Mesendoderm (in vitro differentiated cells): ENCODE data around the gene RNF144A.

Experiments used
- DNase-seq: peaks from one replicate; pipeline ENCODE4 v3.0.0; 2013
- H2AK5ac ChIP-seq: 2 replicates; pipeline ENCODE4 v1.6.1; 2013; ENCODE audit warnings: low read length, inconsistent platforms
- H2BK120ac ChIP-seq: 2 replicates; pipeline ENCODE4 v1.6.1; 2013; ENCODE audit warnings: low read depth, mild to moderate bottlenecking, low read length, moderate library complexity, mixed read lengths
- H2BK15ac ChIP-seq: replicated peaks from 2 replicates; pipeline ENCODE4 v1.6.1; 2013; ENCODE audit warnings: low read depth, mild to moderate bottlenecking, moderate library complexity
- H2BK5ac ChIP-seq: 2 replicates; pipeline ENCODE4 v1.6.1; 2013; ENCODE audit warnings: low read length, inconsistent platforms
- H3K18ac ChIP-seq: 2 replicates; pipeline ENCODE4 v1.6.1; 2013; ENCODE audit warnings: mild to moderate bottlenecking, low read length, mixed read lengths
- H3K23ac ChIP-seq: one replicate; pipeline ENCODE4 v1.6.1; 2013; ENCODE audit warnings: low read length
- H3K27ac ChIP-seq: 2 replicates; pipeline ENCODE4 v1.5.1; 2013; ENCODE audit warnings: low read depth, mild to moderate bottlenecking, inconsistent platforms, low read length, moderate library complexity
- H3K27me3 ChIP-seq: 2 replicates; pipeline ENCODE4 v1.6.1; 2013; ENCODE audit warnings: low read length, control low read depth, mild to moderate bottlenecking, inconsistent platforms; ENCODE audit not compliant: insufficient read depth, poor library complexity
- H3K36me3 ChIP-seq: 2 replicates; pipeline ENCODE4 v1.6.1; 2013; ENCODE audit warnings: low read length, inconsistent platforms; ENCODE audit not compliant: control insufficient read depth, insufficient read depth
- H3K4ac ChIP-seq: one replicate; pipeline ENCODE4 v1.6.1; 2013; ENCODE audit warnings: low read depth, mild to moderate bottlenecking, low read length, moderate library complexity
- H3K4me1 ChIP-seq: 2 replicates; pipeline ENCODE4 v1.6.1; 2013; ENCODE audit warnings: low read depth, low read length, inconsistent platforms; ENCODE audit not compliant: control insufficient read depth
- H3K4me2 ChIP-seq: 2 replicates; pipeline ENCODE4 v1.6.1; 2013; ENCODE audit warnings: low read length
- H3K4me3 ChIP-seq: 2 replicates; pipeline ENCODE4 v1.5.1; 2013; ENCODE audit warnings: mild to moderate bottlenecking, low read length
- H3K56ac ChIP-seq: one replicate; pipeline ENCODE4 v1.6.1; 2013; ENCODE audit warnings: low read length
- H3K79me1 ChIP-seq: 2 replicates; pipeline ENCODE4 v1.6.1; 2013; ENCODE audit warnings: low read length, inconsistent platforms
- H3K79me2 ChIP-seq: 2 replicates; pipeline ENCODE4 v1.6.1; 2013; ENCODE audit warnings: mild to moderate bottlenecking, low read length; ENCODE audit not compliant: control insufficient read depth, insufficient read depth
- H3K9ac ChIP-seq: 2 replicates; pipeline ENCODE4 v1.6.1; 2013; ENCODE audit warnings: low read length, inconsistent platforms
- H4K5ac ChIP-seq: one replicate; pipeline ENCODE4 v1.6.1; 2013; ENCODE audit warnings: low read length
- H4K8ac ChIP-seq: one replicate; pipeline ENCODE4 v1.6.1; 2013; ENCODE audit warnings: low read depth, mild to moderate bottlenecking, control low read depth, low read length, moderate library complexity
- WGBS: extraction: QIAGEN DNeasy Blood & Tissue Kit; methylation state at CpG from one replicate; pipeline ENCODE4 v1.1.7; 2013; ENCODE audit warnings: low lambda C conversion rate, missing lambda C conversion rate; ENCODE audit not compliant: insufficient coverage; ENCODE audit errors: extremely low coverage; 5-methylcytosine and 5-hydroxymethylcytosine counted together

The RNF144A gene

DNA sequence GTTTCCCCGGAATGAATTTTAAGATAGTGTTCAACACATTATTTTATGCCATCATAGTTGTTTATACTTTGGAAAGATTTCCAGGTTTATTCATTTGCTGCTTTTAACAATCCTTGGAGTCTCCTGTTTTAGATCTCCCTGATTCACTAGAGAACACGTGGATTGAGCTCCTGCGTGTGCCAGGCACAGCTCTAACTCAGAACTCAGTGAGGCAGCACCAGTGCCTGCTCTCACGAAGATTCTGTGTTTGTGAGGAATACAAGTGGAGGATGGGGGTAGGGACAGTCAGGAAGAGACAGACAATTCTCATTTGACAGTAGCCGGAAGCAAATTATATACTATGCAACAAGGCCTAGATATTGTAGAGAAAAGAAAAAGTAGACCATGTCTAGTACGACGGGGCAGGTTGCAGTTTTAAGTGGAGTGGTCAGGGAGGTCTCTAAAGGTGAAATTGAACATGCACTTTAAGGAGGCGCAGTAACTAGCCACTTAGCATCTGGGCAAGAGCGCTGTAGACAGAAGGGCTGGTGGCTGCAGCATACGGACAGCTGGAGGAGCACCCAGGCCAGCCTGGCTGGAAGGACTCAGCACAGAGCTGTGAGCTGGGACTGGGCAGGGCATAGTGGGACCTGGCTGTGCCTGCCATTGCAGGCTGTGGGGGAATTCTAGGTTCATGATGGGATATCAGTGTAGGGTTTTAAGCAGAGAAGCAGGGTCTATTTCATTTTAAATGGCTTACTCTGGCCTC, 24.3 kb downstream of the RNF144A start:
- Histone ChIP-seq H3K4ac (no peak overlapping the region), H2AK5ac (no peak overlapping the region), H3K36me3 (no peaks in the 10 kb centered on the region), H4K8ac (no peak overlapping the region), H2BK15ac (no peak overlapping the region), H3K79me2 (no peaks in the 10 kb centered on the region), H3K79me1 (peaks cover 2% of the 10 kb centered on the region), H4K5ac (no peak overlapping the region), H2BK5ac (no peak overlapping the region), H2BK120ac (no peak overlapping the region), H3K27ac (no peak overlapping the region), H3K56ac (no peak overlapping the region), H3K4me2 (no peak overlapping the region), H3K23ac (no peak overlapping the region), H3K9ac (no peak overlapping the region), H3K27me3 (no peaks in the 10 kb centered on the region), H3K18ac (no peak overlapping the region), H3K4me1 (peaks cover 2% of the 10 kb centered on the region), H3K4me3 (no peak overlapping the region)
- no CpG with 5 or more reads among the region's 10 CpGs for WGBS
- DNase-seq, result no peak

DNA sequence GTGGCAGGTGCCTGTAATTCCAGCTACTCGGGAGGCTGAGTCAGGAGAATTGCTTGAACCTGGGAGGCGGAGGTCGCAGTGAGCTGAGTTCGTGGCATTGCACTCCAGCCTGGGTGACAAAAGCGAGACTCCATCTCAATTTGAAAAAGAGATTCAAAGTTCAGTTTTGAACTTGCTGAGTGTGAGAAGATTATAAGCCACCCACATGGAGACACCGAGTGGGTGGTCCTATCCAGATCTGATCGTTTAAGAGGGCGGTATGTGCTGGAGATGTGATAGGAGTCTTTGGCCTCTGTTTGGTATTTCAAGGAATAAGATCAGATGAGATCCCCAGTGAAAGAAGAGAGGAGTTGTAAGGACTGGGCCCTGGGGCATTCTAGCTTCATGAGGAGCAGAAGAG, 25.6 kb downstream of the RNF144A start:
- no CpG with 5 or more reads among the region's 8 CpGs for WGBS

DNA sequence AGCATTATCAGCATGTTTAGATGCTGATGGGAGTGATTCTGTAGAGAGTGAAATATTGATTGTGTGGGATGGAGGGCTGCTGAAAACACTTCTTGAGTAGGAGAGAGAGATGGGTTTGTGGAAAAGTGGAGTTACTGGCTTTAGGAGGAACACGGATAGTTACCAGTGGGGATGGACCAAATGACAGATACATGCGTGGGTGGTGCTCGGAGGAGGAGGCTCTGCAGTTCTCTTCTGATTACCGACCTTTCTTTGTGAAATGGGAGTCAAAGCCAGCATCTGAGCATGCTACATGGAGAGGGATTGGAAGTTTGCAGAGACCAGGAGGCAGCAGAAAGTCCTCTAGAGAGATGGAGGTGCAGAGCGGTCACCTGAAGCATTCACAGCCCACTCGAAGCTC, 26.3 kb downstream of the RNF144A start:
- Histone ChIP-seq H3K4me2 (no peak overlapping the region), H3K4me1 (peaks cover 2% of the 10 kb centered on the region), H3K18ac (no peak overlapping the region), H3K9ac (no peak overlapping the region), H2BK5ac (no peak overlapping the region), H3K36me3 (no peaks in the 10 kb centered on the region), H3K4ac (no peak overlapping the region), H4K5ac (no peak overlapping the region), H3K79me2 (no peaks in the 10 kb centered on the region), H2BK15ac (no peak overlapping the region), H3K23ac (no peak overlapping the region), H3K27me3 (no peaks in the 10 kb centered on the region), H3K79me1 (no peaks in the 10 kb centered on the region), H2BK120ac (no peak overlapping the region), H3K56ac (no peak overlapping the region), H4K8ac (no peak overlapping the region), H3K27ac (no peak overlapping the region), H3K4me3 (no peak overlapping the region), H2AK5ac (no peak overlapping the region)
- no CpG with 5 or more reads among the region's 6 CpGs for WGBS
- DNase-seq, result no peak

More for the DNA sequence above, 25.6 kb downstream of the RNF144A start:
- no peak overlapping the region for H3K18ac ChIP-seq
- no peak overlapping the region for H2BK120ac ChIP-seq
- H3K79me2 ChIP-seq, result no peaks in the 10 kb centered on the region
- no peak overlapping the region for H4K5ac ChIP-seq
- no peaks in the 10 kb centered on the region for H3K36me3 ChIP-seq
- H3K56ac ChIP-seq, result no peak overlapping the region
- H4K8ac ChIP-seq, result no peak overlapping the region
- H3K4me1 ChIP-seq, result peaks cover 2% of the 10 kb centered on the region
- no peak overlapping the region for H2BK15ac ChIP-seq
- H3K27me3 ChIP-seq, result no peaks in the 10 kb centered on the region
- no peak for DNase-seq
- H3K79me1 ChIP-seq, result no peaks in the 10 kb centered on the region
- no peak overlapping the region for H2AK5ac ChIP-seq
- no peak overlapping the region for H3K9ac ChIP-seq
- no peak overlapping the region for H2BK5ac ChIP-seq
- H3K4me3 ChIP-seq, result no peak overlapping the region
- H3K4me2 ChIP-seq, result no peak overlapping the region
- no peak overlapping the region for H3K23ac ChIP-seq
- no peak overlapping the region for H3K27ac ChIP-seq
- H3K4ac ChIP-seq, result no peak overlapping the region

GRCh38 chr2:6943971-6944370, 26.8 kb downstream of the RNF144A start:
- Histone ChIP-seq H2AK5ac (no peak overlapping the region), H4K8ac (no peak overlapping the region), H3K27ac (no peak overlapping the region), H3K4ac (no peak overlapping the region), H4K5ac (no peak overlapping the region), H3K56ac (no peak overlapping the region), H3K4me3 (no peak overlapping the region), H3K18ac (no peak overlapping the region), H2BK15ac (no peak overlapping the region), H3K79me2 (no peaks in the 10 kb centered on the region), H3K4me2 (no peak overlapping the region), H3K36me3 (no peaks in the 10 kb centered on the region), H3K79me1 (no peaks in the 10 kb centered on the region), H2BK5ac (no peak overlapping the region), H3K9ac (no peak overlapping the region), H3K4me1 (peaks cover 2% of the 10 kb centered on the region), H3K23ac (no peak overlapping the region), H3K27me3 (no peaks in the 10 kb centered on the region), H2BK120ac (no peak overlapping the region)
- WGBS, result no CpG with 5 or more reads among the region's 8 CpGs
- no peak for DNase-seq

GRCh38 chr2:6944555-6944954, 27.3 kb downstream of the RNF144A start:
- Histone ChIP-seq H2BK5ac (no peak overlapping the region), H3K27ac (no peak overlapping the region), H3K23ac (no peak overlapping the region), H3K9ac (no peak overlapping the region), H3K4me1 (peaks cover 2% of the 10 kb centered on the region), H3K36me3 (no peaks in the 10 kb centered on the region), H3K56ac (no peak overlapping the region), H4K5ac (no peak overlapping the region), H3K27me3 (no peaks in the 10 kb centered on the region), H3K4me2 (no peak overlapping the region), H4K8ac (no peak overlapping the region), H3K4me3 (no peak overlapping the region), H2BK120ac (no peak overlapping the region), H3K4ac (no peak overlapping the region), H3K79me1 (no peaks in the 10 kb centered on the region), H3K18ac (no peak overlapping the region), H2BK15ac (no peak overlapping the region), H2AK5ac (no peak overlapping the region), H3K79me2 (no peaks in the 10 kb centered on the region)
- DNase-seq, result no peak
- no CpG with 5 or more reads among the region's 5 CpGs for WGBS
